Measurements from ENCODE around the gene TRO. TPM values are rescaled to one million over a fixed set of nuclear protein-coding genes. Genes with fewer than 3 reads are reported as not detected.

The TRO gene
- total and polyA plus RNA-seq, 8 donors, result 6.0 to 107 (median 10.0) TPM

DNA sequence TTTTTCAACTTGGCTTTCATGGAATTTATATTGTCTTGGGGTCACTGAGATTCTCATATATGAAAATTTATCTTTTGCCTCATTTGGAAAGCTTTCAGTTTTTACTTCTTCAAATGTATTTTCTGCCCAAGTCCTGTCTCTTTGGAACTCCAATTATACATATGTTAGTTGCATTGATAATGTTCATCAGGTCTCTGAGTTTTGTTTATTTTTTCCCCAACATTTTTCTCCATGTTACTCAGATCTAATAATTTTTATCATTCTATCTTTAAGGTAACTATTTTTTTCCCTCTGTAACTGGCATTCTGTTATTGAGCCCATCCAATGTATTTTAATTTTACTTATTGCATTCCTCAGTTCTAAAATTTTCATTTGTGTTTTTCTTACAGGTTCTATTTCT, 10.7 kb upstream of the TRO start:
- Histone ChIP-seq H3K4me1 (no peaks in the 10 kb centered on the region), H3K9me3 (peaks cover 0 to 5% (median 0%) of the 10 kb centered on the region in 4 donors), H3K27ac (no peak overlapping the region), H3K27me3 (no peaks in the 10 kb centered on the region), H3K36me3 (no peaks in the 10 kb centered on the region), H3K4me3 (no peak overlapping the region)
- intact Hi-C loops (cut with DNase I), result no loop called here
- FAIRE-seq (no peak), ATAC-seq (no peak), DNase-seq (no peak)
- TF ChIP-seq, protein P1, sequence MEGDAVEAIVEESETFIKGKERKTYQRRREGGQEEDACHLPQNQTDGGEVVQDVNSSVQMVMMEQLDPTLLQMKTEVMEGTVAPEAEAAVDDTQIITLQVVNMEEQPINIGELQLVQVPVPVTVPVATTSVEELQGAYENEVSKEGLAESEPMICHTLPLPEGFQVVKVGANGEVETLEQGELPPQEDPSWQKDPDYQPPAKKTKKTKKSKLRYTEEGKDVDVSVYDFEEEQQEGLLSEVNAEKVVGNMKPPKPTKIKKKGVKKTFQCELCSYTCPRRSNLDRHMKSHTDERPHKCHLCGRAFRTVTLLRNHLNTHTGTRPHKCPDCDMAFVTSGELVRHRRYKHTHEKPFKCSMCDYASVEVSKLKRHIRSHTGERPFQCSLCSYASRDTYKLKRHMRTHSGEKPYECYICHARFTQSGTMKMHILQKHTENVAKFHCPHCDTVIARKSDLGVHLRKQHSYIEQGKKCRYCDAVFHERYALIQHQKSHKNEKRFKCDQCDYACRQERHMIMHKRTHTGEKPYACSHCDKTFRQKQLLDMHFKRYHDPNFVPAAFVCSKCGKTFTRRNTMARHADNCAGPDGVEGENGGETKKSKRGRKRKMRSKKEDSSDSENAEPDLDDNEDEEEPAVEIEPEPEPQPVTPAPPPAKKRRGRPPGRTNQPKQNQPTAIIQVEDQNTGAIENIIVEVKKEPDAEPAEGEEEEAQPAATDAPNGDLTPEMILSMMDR (IDR thresholded peaks at IDR 0.05), result no peak

DNA sequence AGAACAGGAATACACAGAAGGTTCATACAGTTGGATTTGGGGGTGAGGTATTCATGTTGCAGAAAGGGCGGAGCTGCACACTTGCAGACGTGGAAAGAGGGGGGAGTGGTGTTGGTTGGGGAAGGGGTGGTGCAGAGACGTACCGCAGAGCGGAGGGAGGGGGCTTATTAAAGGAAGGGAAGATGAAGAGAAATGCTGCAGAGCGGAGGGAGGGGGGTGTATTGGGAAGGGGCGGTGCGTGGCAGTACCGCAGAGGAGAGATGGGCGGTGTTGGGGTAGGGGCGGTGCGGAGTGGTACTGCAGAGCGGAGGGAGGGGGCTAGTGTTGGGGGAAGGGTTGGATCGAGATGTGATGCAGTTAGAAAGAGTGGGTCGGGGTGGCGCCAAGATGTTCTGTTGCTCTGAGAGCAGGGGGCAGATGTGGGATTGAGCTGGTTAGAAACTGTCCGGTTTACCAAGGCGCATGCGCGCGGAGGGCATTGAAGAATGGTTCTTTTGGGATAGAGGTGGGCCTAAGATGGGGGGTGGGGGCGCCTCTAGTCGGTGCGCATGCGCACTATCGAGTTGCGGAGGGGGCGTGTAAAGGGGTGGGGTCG, 900 bp downstream of the TRO start:
- ATAC-seq (peak; percentile 58 to 86 (median 74)), FAIRE-seq (no peak), DNase-seq (peak in 4 of 6 donors; percentile 14 to 61 (median 34))
- Histone ChIP-seq H3K27me3 (peaks cover 0 to 4% (median 0%) of the 10 kb centered on the region in 4 donors), H3K27ac (no peak overlapping the region), H3K36me3 (no peaks in the 10 kb centered on the region), H3K9me3 (no peaks in the 10 kb centered on the region), H3K4me3 (peak overlapping the region; percentile 3 to 40 (median 18)), H3K4me1 (no peaks in the 10 kb centered on the region)
- TF ChIP-seq, protein P1 (IDR thresholded peaks at IDR 0.05), result no peak
- WGBS, 2 donors, result 2 to 32% methylated on average over 29 of the region's 29 CpGs
- intact Hi-C loops (cut with DNase I), result no loop called here

DNA sequence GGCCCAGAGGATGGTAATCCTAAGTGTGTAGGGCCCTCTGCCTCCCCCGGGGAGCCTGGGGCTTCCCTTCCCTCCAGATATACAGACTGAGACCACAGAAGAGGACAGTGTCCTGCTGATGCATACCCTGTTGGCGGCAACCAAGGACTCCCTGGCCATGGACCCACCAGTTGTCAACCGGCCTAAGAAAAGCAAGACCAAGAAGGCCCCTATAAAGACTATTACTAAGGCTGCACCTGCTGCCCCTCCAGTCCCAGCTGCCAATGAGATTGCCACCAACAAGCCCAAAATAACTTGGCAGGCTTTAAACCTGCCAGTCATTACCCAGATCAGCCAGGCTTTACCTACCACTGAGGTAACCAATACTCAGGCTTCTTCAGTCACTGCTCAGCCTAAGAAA, 1.9 kb downstream of the TRO start:
- FAIRE-seq, result no peak
- H3K9me3 ChIP-seq, result no peaks in the 10 kb centered on the region
- intact Hi-C loops (cut with DNase I), result no loop called here
- WGBS, 2 donors, result 79 to 93% methylated on average over 3 of the region's 3 CpGs
- DNase-seq, result no peak
- H3K27ac ChIP-seq, result no peak overlapping the region
- TF ChIP-seq, protein P1 (IDR thresholded peaks at IDR 0.05), result no peak
- no peak overlapping the region for H3K4me3 ChIP-seq
- no peak for ATAC-seq
- peaks cover 0 to 4% (median 0%) of the 10 kb centered on the region in 4 donors for H3K27me3 ChIP-seq
- no peaks in the 10 kb centered on the region for H3K36me3 ChIP-seq
- H3K4me1 ChIP-seq, result no peaks in the 10 kb centered on the region

DNA sequence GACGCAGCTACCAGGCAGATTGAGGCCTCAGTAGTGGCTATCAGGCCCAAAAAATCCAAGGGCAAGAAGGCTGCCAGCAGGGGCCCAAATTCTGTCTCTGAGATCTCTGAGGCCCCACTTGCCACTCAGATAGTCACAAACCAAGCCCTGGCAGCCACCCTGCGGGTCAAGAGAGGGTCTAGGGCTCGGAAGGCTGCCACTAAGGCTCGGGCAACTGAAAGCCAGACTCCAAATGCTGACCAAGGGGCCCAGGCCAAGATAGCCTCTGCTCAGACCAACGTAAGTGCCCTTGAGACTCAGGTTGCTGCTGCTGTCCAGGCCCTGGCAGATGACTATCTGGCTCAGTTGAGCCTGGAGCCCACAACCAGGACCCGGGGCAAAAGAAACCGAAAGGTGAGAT, 2.8 kb downstream of the TRO start:
- WGBS, 2 donors, result 78 to 92% methylated on average over 7 of the region's 7 CpGs
- no peak for FAIRE-seq

DNA sequence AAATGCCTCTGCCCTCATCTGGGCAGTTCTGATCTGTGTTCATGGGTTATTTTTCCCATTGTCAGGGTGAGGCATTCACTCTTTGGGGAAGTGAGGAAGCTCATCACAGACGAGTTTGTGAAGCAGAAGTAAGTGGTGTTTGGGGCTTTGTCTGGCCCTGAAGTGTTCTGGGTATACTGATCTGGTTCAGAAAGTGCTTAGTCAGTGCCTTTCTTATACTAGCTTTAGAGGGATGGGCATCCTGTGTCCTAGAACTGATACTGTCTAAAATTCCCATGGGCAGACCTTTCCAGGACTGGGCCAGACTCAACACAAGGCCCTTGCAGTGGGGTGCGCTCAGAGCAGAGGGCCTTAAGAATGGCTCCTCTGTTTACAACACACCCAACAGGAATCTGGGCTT, 6.4 kb downstream of the TRO start:
- TF ChIP-seq, protein P1 (IDR thresholded peaks at IDR 0.05), result no peak
- no peak for FAIRE-seq
- no peak for DNase-seq
- H3K9me3 ChIP-seq, result no peaks in the 10 kb centered on the region
- H3K27ac ChIP-seq, result no peak overlapping the region
- intact Hi-C loops (cut with DNase I), result no loop called here
- ATAC-seq, result no peak
- no peak overlapping the region for H3K4me3 ChIP-seq
- H3K36me3 ChIP-seq, result no peaks in the 10 kb centered on the region
- H3K4me1 ChIP-seq, result no peaks in the 10 kb centered on the region
- WGBS, 2 donors, result 37 to 59% methylated on average over 2 of the region's 2 CpGs
- H3K27me3 ChIP-seq, result no peaks in the 10 kb centered on the region

More for the DNA sequence above, 2.8 kb downstream of the TRO start:
- DNase-seq (no peak), ATAC-seq (no peak)
- Histone ChIP-seq H3K27me3 (peaks cover 0 to 4% (median 0%) of the 10 kb centered on the region in 4 donors), H3K27ac (no peak overlapping the region), H3K4me3 (no peak overlapping the region), H3K36me3 (no peaks in the 10 kb centered on the region), H3K4me1 (no peaks in the 10 kb centered on the region), H3K9me3 (no peaks in the 10 kb centered on the region)
- TF ChIP-seq, protein P1 (IDR thresholded peaks at IDR 0.05), result no peak
- intact Hi-C loops (cut with DNase I), result no loop called here

Measured in pancreas (tissue), 10 donors.